ENCODE measurements around the gene C1orf53.

DNA sequence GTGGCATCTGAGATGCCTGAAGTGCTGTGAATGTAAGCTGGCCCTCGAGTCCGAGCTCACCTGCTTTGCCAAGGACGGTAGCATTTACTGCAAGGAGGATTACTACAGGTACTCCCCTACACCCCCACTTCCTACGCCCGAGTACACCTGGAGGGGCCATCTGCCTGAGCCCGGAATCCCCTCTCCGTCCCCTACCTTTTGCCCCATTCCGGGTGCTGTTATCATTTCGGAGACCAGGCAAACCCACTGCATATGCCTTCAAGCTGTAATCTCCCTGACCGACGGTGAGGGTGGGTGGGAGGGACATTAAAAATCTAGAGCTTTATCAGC, 17.6 kb downstream of the C1orf53 start:
- TF ChIP-seq AFF4 (CRISPR knock-in tag; IDR thresholded peaks at IDR 0.05) (no peak), MYNN (IDR thresholded peaks at IDR 0.05) (no peak), MYNN (CRISPR knock-in tag; IDR thresholded peaks at IDR 0.05) (no peak), ZNF274 (IDR thresholded peaks at IDR 0.05; ENCODE audit: borderline replicate concordance, low read depth, low read length) (no peak)
- TF ChIP-seq, protein P1, sequence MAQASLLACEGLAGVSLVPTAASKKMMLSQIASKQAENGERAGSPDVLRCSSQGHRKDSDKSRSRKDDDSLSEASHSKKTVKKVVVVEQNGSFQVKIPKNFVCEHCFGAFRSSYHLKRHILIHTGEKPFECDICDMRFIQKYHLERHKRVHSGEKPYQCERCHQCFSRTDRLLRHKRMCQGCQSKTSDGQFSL (CRISPR knock-in tag; IDR thresholded peaks at IDR 0.05): no peak
- TF ChIP-seq, protein P1 (tag; IDR thresholded peaks at IDR 0.05): no peak
